Measurements from ENCODE around the gene ATP12A.

The ATP12A gene

GRCh38 chr13:24672141-24673132 lies 7.8 kb upstream of the ATP12A start:
- H3K4me2 ChIP-seq (ENCODE audit: low read depth, low read length, poor library complexity, severe bottlenecking) = no peak overlapping the region
- no peak overlapping the region for H3K9ac ChIP-seq (ENCODE audit: low read depth, low read length, poor library complexity, severe bottlenecking)

DNA sequence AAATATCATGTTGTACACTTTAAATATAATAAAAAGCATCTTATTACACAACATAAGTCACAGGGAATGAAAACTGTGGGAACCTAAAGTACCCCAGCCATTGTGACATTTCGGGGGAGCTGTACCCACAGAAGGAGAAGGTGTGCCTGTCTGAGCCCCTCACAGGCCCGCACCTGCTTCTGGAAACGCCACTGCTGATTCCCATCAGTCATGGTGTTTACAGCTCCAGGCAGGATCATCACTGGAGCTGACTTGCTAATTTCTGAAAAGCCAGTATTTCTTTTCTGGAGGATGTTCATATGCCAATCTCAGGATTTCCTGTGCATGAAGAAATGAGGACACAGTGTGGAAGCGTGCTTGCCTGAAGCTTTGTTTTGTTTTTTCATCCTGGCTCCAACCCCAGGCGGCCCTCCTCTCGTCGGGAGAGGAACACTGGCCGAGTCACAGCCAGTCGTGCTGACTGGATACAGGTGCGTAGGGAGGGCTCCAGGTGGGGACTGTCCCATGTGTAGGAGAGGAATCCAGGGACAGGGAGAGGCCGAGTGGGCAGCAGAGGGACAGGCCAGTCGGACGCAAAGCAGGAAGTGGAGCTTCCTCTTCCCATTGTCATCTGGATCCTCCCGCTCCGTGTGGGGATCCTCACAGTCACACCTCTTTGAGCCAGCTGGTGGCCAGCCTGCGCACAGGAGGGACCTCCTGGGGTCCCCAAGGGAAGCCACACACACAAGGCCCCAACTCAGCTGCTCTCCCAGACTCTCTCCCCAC lies 4.2 kb upstream of the ATP12A start:
- H3K4me2 ChIP-seq (ENCODE audit: low read depth, low read length, poor library complexity, severe bottlenecking) = no peak overlapping the region
- H3K9me2 ChIP-seq (replicated peaks; ENCODE audit: low read depth, low read length) = no peaks in the 10 kb centered on the region
- no peaks in the 10 kb centered on the region for H3K36me3 ChIP-seq (ENCODE audit: insufficient read depth, low read length)
- H3K4me3 ChIP-seq (ENCODE audit: low read length, poor library complexity, severe bottlenecking) = no peak overlapping the region
- peaks cover 4% of the 10 kb centered on the region for H3K4me1 ChIP-seq (ENCODE audit: insufficient read depth, low read length, poor library complexity, severe bottlenecking)
- no peaks in the 10 kb centered on the region for H3K27me3 ChIP-seq (ENCODE audit: insufficient read depth, low read length, poor library complexity, severe bottlenecking)
- no peaks in the 10 kb centered on the region for H3F3A ChIP-seq (ENCODE audit: low read depth)
- no peaks in the 10 kb centered on the region for H3K9me3 ChIP-seq (ENCODE audit: insufficient read depth, low read depth, low read length)
- no peaks in the 10 kb centered on the region for H4K20me1 ChIP-seq (ENCODE audit: insufficient read depth, low read length, poor library complexity, severe bottlenecking)
- no peak overlapping the region for H3K9ac ChIP-seq (ENCODE audit: low read depth, low read length, poor library complexity, severe bottlenecking)
- TF ChIP-seq EZH2phosphoT487 (IDR thresholded peaks at IDR 0.05; ENCODE audit: borderline replicate concordance) (no peak), CTCF (conservative IDR thresholded peaks at IDR 0.05; ENCODE audit: low read length) (no peak)
- H2AFZ ChIP-seq (ENCODE audit: low read length) = no peak overlapping the region
- no peaks in the 10 kb centered on the region for H3K79me2 ChIP-seq (ENCODE audit: insufficient read depth, low read length)

More at GRCh38 chr13:24672141-24673132, 7.8 kb upstream of the ATP12A start:
- no peaks in the 10 kb centered on the region for H3K79me2 ChIP-seq (ENCODE audit: insufficient read depth, low read length)
- no peaks in the 10 kb centered on the region for H4K20me1 ChIP-seq (ENCODE audit: insufficient read depth, low read length, poor library complexity, severe bottlenecking)
- no peaks in the 10 kb centered on the region for H3F3A ChIP-seq (ENCODE audit: low read depth)
- H3K4me1 ChIP-seq (ENCODE audit: insufficient read depth, low read length, poor library complexity, severe bottlenecking) = peaks cover 10% of the 10 kb centered on the region
- TF ChIP-seq EZH2phosphoT487 (IDR thresholded peaks at IDR 0.05; ENCODE audit: borderline replicate concordance) (no peak), CTCF (conservative IDR thresholded peaks at IDR 0.05; ENCODE audit: low read length) (no peak)
- H2AFZ ChIP-seq (ENCODE audit: low read length) = peak overlapping the region; percentile 98; the same call in 1 of the 2 replicates
- no peaks in the 10 kb centered on the region for H3K9me2 ChIP-seq (replicated peaks; ENCODE audit: low read depth, low read length)
- no peaks in the 10 kb centered on the region for H3K9me3 ChIP-seq (ENCODE audit: insufficient read depth, low read depth, low read length)
- no peaks in the 10 kb centered on the region for H3K27me3 ChIP-seq (ENCODE audit: insufficient read depth, low read length, poor library complexity, severe bottlenecking)
- no peak overlapping the region for H3K4me3 ChIP-seq (ENCODE audit: low read length, poor library complexity, severe bottlenecking)
- no peaks in the 10 kb centered on the region for H3K36me3 ChIP-seq (ENCODE audit: insufficient read depth, low read length)

DNA sequence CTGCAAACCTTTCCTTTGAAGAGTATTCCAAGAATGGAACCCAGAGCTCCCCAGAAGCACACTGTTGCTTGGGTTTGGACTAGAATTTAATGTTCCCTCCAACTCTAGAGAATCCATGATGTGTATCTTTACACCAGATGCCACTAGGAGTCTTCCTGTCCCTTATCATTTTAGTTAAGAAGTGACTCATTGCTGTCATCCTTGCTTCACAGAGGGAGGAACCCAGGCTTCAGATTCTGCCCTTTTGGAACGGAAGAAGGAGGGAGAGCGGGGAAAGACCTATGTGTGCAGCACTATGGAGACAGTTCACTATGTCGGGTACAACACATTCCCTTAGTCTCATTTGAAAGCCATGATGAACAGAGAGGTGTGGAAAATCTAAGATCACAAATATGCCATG lies 2.1 kb upstream of the ATP12A start:
- no peak overlapping the region for H2AFZ ChIP-seq (ENCODE audit: low read length)
- no peak overlapping the region for H3K4me2 ChIP-seq (ENCODE audit: low read depth, low read length, poor library complexity, severe bottlenecking)
- H3K9ac ChIP-seq (ENCODE audit: low read depth, low read length, poor library complexity, severe bottlenecking) = no peak overlapping the region
- H3K4me3 ChIP-seq (ENCODE audit: low read length, poor library complexity, severe bottlenecking) = no peak overlapping the region
- no peaks in the 10 kb centered on the region for H3K9me2 ChIP-seq (replicated peaks; ENCODE audit: low read depth, low read length)
- H3K9me3 ChIP-seq (ENCODE audit: insufficient read depth, low read depth, low read length) = no peaks in the 10 kb centered on the region
- TF ChIP-seq EZH2phosphoT487 (IDR thresholded peaks at IDR 0.05; ENCODE audit: borderline replicate concordance) (no peak), CTCF (conservative IDR thresholded peaks at IDR 0.05; ENCODE audit: low read length) (no peak)
- no peaks in the 10 kb centered on the region for H3K36me3 ChIP-seq (ENCODE audit: insufficient read depth, low read length)
- H3F3A ChIP-seq (ENCODE audit: low read depth) = no peaks in the 10 kb centered on the region
- no peaks in the 10 kb centered on the region for H3K79me2 ChIP-seq (ENCODE audit: insufficient read depth, low read length)
- no peaks in the 10 kb centered on the region for H4K20me1 ChIP-seq (ENCODE audit: insufficient read depth, low read length, poor library complexity, severe bottlenecking)
- peaks cover under 1% of the 10 kb centered on the region for H3K4me1 ChIP-seq (ENCODE audit: insufficient read depth, low read length, poor library complexity, severe bottlenecking)
- H3K27me3 ChIP-seq (ENCODE audit: insufficient read depth, low read length, poor library complexity, severe bottlenecking) = no peaks in the 10 kb centered on the region
